Measurements from ENCODE around the gene CFDP1.

- TF ChIP-seq, protein P1, sequence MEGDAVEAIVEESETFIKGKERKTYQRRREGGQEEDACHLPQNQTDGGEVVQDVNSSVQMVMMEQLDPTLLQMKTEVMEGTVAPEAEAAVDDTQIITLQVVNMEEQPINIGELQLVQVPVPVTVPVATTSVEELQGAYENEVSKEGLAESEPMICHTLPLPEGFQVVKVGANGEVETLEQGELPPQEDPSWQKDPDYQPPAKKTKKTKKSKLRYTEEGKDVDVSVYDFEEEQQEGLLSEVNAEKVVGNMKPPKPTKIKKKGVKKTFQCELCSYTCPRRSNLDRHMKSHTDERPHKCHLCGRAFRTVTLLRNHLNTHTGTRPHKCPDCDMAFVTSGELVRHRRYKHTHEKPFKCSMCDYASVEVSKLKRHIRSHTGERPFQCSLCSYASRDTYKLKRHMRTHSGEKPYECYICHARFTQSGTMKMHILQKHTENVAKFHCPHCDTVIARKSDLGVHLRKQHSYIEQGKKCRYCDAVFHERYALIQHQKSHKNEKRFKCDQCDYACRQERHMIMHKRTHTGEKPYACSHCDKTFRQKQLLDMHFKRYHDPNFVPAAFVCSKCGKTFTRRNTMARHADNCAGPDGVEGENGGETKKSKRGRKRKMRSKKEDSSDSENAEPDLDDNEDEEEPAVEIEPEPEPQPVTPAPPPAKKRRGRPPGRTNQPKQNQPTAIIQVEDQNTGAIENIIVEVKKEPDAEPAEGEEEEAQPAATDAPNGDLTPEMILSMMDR (IDR thresholded peaks at IDR 0.05) = no peak
- TF ChIP-seq EP300 (IDR thresholded peaks at IDR 0.05) = no peak
- TF ChIP-seq POLR2AphosphoS5 (IDR thresholded peaks at IDR 0.05) = no peak
Measured at GRCh38 chr16:75342308-75342811, 90.9 kb downstream of the CFDP1 start.

Data from upper lobe of left lung (tissue), 4 donors.